Measurements from ENCODE around the gene AKT2. TPM values are rescaled to one million over a fixed set of nuclear protein-coding genes. Genes with fewer than 3 reads are reported as not detected.
A peak's percentile ranks its signal among the peaks of the same experiment; 100 is the strongest.

The AKT2 gene
- total and polyA plus RNA-seq, 10 of the 15 experiments (the other 5 are each of a cell fraction or from before 2014, with no cell fraction given), result 1.0 to 185 (median 71.5) TPM

DNA sequence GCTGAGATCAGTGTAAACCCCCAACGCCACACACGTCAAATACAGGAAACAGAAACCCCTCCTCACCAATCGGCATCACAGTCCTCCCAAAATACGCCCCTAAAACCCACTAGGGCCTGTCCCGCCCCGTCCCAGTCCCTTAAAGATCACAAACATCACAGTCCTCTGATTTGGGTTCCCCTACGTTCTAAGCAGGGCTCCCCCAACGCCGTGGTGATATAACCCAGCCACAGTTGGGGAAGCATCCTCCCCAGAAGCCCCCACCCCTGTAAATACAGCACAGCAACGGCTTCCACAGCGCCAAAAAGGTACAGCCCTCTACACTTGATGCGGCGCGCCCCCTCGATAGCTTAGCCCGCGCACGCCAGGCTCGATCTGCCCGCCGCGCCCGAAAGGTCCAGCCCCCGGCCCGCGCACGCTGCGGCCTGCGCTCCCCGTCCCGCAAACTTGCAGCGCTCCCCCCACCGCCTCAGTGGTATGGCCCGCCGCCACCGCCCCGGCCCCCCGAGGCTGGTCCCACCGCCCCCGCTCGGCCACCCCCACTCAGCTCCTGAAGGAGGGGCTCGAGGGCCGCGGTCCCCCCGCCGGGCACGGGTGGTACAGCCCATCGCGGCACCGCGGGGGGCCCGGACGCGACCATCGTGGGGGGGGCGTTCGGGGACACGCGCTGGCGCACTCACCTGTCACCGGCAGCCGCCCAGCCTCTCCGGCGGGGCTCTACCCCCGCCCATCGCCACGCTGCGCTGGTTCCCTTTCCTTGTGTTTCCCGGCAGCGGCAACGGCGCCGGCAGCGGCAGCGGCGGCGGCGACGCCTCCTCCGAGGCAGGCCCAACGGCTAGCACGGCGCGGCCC lies at the start of gene AKT2 (continued):
- TF ChIP-seq, protein P1, sequence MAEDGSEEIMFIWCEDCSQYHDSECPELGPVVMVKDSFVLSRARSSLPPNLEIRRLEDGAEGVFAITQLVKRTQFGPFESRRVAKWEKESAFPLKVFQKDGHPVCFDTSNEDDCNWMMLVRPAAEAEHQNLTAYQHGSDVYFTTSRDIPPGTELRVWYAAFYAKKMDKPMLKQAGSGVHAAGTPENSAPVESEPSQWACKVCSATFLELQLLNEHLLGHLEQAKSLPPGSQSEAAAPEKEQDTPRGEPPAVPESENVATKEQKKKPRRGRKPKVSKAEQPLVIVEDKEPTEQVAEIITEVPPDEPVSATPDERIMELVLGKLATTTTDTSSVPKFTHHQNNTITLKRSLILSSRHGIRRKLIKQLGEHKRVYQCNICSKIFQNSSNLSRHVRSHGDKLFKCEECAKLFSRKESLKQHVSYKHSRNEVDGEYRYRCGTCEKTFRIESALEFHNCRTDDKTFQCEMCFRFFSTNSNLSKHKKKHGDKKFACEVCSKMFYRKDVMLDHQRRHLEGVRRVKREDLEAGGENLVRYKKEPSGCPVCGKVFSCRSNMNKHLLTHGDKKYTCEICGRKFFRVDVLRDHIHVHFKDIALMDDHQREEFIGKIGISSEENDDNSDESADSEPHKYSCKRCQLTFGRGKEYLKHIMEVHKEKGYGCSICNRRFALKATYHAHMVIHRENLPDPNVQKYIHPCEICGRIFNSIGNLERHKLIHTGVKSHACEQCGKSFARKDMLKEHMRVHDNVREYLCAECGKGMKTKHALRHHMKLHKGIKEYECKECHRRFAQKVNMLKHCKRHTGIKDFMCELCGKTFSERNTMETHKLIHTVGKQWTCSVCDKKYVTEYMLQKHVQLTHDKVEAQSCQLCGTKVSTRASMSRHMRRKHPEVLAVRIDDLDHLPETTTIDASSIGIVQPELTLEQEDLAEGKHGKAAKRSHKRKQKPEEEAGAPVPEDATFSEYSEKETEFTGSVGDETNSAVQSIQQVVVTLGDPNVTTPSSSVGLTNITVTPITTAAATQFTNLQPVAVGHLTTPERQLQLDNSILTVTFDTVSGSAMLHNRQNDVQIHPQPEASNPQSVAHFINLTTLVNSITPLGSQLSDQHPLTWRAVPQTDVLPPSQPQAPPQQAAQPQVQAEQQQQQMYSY (CRISPR knock-in tag; IDR thresholded peaks at IDR 0.05), result no peak
- TF ChIP-seq CREM (IDR thresholded peaks at IDR 0.05; ENCODE audit: low read depth), result peak; percentile 74
- TF ChIP-seq KDM1A (IDR thresholded peaks at IDR 0.05; ENCODE audit: borderline replicate concordance), result no peak
- no peak for TF ChIP-seq IKZF1 (conservative IDR thresholded peaks at IDR 0.05)
- TF ChIP-seq, protein P2, sequence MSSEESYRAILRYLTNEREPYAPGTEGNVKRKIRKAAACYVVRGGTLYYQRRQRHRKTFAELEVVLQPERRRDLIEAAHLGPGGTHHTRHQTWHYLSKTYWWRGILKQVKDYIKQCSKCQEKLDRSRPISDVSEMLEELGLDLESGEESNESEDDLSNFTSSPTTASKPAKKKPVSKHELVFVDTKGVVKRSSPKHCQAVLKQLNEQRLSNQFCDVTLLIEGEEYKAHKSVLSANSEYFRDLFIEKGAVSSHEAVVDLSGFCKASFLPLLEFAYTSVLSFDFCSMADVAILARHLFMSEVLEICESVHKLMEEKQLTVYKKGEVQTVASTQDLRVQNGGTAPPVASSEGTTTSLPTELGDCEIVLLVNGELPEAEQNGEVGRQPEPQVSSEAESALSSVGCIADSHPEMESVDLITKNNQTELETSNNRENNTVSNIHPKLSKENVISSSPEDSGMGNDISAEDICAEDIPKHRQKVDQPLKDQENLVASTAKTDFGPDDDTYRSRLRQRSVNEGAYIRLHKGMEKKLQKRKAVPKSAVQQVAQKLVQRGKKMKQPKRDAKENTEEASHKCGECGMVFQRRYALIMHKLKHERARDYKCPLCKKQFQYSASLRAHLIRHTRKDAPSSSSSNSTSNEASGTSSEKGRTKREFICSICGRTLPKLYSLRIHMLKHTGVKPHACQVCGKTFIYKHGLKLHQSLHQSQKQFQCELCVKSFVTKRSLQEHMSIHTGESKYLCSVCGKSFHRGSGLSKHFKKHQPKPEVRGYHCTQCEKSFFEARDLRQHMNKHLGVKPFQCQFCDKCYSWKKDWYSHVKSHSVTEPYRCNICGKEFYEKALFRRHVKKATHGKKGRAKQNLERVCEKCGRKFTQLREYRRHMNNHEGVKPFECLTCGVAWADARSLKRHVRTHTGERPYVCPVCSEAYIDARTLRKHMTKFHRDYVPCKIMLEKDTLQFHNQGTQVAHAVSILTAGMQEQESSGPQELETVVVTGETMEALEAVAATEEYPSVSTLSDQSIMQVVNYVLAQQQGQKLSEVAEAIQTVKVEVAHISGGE (CRISPR knock-in tag; IDR thresholded peaks at IDR 0.05), result no peak
- TF ChIP-seq BMI1 (IDR thresholded peaks at IDR 0.05; ENCODE audit: borderline replicate concordance), result no peak
- peak; percentile 37; the same call in 1 of the 2 replicates for TF ChIP-seq RUNX3 (IDR thresholded peaks at IDR 0.05; ENCODE audit: low read length)
- TF ChIP-seq TCF12 (IDR thresholded peaks at IDR 0.05; ENCODE audit: low read depth, low read length), result peak; percentile 60; the same call in 1 of the 2 replicates
- TF ChIP-seq HDAC2 (IDR thresholded peaks at IDR 0.05), result no peak
- TF ChIP-seq REST (IDR thresholded peaks at IDR 0.05; ENCODE audit: low read depth, low read length), result no peak
- TF ChIP-seq, protein P3, sequence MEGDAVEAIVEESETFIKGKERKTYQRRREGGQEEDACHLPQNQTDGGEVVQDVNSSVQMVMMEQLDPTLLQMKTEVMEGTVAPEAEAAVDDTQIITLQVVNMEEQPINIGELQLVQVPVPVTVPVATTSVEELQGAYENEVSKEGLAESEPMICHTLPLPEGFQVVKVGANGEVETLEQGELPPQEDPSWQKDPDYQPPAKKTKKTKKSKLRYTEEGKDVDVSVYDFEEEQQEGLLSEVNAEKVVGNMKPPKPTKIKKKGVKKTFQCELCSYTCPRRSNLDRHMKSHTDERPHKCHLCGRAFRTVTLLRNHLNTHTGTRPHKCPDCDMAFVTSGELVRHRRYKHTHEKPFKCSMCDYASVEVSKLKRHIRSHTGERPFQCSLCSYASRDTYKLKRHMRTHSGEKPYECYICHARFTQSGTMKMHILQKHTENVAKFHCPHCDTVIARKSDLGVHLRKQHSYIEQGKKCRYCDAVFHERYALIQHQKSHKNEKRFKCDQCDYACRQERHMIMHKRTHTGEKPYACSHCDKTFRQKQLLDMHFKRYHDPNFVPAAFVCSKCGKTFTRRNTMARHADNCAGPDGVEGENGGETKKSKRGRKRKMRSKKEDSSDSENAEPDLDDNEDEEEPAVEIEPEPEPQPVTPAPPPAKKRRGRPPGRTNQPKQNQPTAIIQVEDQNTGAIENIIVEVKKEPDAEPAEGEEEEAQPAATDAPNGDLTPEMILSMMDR (IDR thresholded peaks at IDR 0.05 in 2 of 3, conservative IDR thresholded peaks at IDR 0.05 in 1 of 3; ENCODE audit: control insufficient read depth in 2 of 3, extremely low read depth in 1 of 3, insufficient read depth in 1 of 3, low read depth in 3 of 3, low read length in 3 of 3), result no peak
- TF ChIP-seq RFX5 (IDR thresholded peaks at IDR 0.05; ENCODE audit: low read depth, low read length), result no peak
- TF ChIP-seq SRF (IDR thresholded peaks at IDR 0.05; ENCODE audit: low read depth in 2 of 2, low read length in 2 of 2), result no peak
- TF ChIP-seq ZSCAN29 (IDR thresholded peaks at IDR 0.05), result no peak
- TF ChIP-seq PAX5 (IDR thresholded peaks at IDR 0.05; ENCODE audit: borderline replicate concordance, low read depth, low read length), result peak; percentile 95
- no peak for TF ChIP-seq FOS (IDR thresholded peaks at IDR 0.05; ENCODE audit: borderline replicate concordance, extremely low read depth, insufficient read length)

Data from GM12878 (cell line).